Stimulated activated CD4-positive, alpha-beta T cell treated with anti-CD3 and anti-CD28 coated beads, Interleukin-2, amount 100 ng/mL, for 24 hours (primary cell): Measurements from ENCODE around the gene UBAC2.
A peak's percentile ranks its signal among the peaks of the same experiment; 100 is the strongest.

ENCODE experiments used
- DNase-seq, 2 donors: peaks; one replicate each; pipeline ENCODE4 v3.0.0-alpha.2; 2020

The UBAC2 gene, protein sequence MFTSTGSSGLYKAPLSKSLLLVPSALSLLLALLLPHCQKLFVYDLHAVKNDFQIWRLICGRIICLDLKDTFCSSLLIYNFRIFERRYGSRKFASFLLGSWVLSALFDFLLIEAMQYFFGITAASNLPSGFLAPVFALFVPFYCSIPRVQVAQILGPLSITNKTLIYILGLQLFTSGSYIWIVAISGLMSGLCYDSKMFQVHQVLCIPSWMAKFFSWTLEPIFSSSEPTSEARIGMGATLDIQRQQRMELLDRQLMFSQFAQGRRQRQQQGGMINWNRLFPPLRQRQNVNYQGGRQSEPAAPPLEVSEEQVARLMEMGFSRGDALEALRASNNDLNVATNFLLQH

DNA sequence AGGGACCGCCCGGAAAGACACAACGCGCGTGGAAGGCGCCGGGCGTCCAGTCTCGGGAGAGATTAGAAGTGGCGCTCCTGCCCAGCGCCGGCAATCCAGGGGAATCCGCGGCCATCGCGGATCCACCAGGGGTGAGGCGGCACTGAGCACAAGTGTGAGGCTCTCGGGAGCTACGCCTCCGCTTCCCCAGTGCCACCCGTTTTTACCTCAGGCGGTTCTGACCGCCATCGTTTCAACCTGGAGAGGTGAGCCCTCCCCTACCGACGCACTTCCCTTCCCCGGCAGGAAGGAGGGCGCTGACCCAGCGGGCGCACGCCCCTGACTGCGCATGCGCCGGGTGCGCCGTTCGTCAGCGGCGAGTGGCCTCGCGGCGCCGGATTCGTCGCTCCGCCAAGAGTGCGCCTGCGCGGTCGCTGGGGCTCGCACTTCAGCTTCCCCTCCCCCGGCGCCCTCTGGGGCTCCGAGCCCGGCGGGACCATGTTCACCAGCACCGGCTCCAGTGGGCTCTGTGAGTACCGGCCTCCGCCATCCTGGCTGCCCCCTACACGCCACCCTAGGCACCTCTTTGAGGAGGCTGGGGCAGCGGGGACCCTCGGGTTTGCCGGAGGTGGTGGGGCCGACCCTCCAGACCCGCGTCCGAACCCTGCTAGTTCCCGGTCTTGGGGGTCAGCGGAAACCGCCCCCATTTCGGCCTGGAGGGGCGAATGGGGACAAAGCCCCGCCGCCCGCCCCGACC, at the start of gene UBAC2:
Gene UBAC2, plus strand, starts transcription at position 423 of the 736 bp plus-strand sequence. Its CDS starts 55 bp downstream, at position 478.
- DNase-seq: peak; percentile 95 to 96

- peak in 1 of 2 donors; percentile 14 for DNase-seq
These were observed 49.1 kb upstream of the UBAC2 start for GRCh38 chr13:99151516-99151915.

DNA sequence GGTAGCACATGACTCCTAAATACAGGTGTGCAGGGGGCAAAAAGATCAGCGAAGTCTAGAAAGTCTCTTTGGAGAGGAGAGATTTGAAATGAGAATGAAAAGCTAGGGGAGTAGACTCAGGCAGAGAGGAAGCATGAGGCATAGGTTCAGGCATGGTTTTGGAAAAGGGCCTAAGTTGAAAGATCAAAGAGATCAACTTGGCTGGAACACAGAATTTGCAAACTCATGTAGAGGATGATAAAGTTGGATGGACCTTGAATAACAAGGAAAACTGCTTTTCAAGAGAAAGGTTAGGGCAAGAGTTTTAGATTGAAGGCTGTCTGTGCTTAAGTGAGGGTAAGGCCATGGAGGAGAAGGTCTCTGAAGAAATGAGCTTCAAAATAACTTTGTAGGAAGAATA, 47.4 kb upstream of the UBAC2 start:
- no peak for DNase-seq

DNA sequence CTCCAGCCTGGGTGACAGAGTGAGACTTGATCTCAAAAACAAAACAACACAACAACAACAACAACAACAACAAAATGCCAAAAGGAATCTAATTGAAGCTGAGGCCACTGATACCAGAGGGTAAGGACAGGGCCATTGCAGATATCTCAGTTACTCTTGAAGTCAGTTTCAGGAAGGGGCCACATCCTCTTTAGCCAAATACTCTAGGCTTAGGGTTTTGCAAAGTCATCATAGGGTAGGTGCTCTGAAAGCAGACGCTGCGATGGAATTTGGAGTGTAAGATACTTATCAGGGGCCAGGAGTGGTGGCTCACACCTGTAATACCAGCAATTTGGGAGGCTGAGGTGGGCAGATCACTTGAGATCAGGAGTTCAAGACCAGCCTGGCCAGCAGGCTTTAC, 46.6 kb upstream of the UBAC2 start:
- DNase-seq: no peak

GRCh38 chr13:99155821-99156220, 44.8 kb upstream of the UBAC2 start:
- no peak for DNase-seq

- DNase-seq: no peak
These were observed 43.6 kb upstream of the UBAC2 start for GRCh38 chr13:99157046-99157445.

DNA sequence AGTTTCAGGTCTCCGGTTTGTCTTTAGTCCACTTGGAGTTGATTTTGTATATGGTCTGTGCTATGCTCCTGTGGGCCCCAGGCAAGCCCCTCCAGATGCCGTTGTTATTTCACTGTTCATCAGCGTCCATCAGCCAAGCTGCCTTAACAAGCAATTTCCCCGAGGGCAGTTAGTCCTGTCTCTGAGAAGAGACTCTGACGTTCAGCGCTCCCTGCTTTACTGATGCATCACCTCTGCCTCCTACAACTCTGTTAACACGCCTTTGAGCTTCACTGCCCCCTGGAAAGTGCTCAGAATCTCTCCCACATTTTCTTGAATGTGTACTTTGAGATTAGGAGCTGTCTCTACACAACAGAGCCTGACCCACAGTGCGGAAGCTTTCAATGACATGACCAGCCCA, 41.8 kb upstream of the UBAC2 start:
- DNase-seq: no peak

GRCh38 chr13:99159331-99160061, 41.2 kb upstream of the UBAC2 start:
- no peak for DNase-seq

DNA sequence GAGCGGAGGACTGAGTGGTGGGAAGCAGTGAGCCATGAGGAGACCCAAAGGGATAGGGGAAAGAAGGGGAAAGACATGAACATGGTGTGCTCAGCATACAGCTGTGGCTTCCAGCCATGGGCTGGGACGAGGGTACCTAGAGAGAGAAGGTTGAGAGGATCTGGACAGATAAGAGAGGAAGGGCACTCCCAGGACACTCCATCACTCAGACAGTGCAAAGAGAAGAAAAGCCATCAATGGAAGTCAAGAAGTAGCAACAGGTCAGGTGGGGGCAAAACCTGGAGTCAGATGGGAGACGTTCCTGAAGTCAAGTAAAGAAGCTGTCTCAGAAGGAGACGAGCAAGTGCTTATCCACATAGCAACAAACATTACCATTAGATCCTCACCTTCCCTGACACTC, 40.2 kb upstream of the UBAC2 start:
- DNase-seq: no peak

GRCh38 chr13:99161512-99161911, 39.1 kb upstream of the UBAC2 start:
- no peak for DNase-seq

GRCh38 chr13:99162567-99163361, 37.9 kb upstream of the UBAC2 start:
- no peak for DNase-seq

DNA sequence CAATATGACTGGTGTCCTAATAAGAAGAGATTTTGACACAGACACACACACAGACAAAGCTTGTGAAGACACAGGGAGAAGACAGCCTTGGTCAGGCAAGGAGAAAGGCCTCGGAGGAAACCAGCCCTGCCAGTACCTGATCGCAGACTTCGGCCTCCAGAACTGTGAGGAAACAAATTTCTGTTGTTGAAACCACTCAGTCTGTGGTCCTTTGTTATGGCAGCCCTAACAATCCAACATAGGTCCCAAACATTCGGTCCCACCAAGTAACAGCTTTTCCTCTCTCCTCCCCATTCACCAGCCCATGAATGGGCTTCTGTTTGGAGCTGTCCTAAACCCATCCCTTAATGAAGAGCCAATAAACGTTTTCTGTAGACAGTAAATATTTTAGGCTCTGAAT, 36.4 kb upstream of the UBAC2 start:
- DNase-seq: no peak

DNA sequence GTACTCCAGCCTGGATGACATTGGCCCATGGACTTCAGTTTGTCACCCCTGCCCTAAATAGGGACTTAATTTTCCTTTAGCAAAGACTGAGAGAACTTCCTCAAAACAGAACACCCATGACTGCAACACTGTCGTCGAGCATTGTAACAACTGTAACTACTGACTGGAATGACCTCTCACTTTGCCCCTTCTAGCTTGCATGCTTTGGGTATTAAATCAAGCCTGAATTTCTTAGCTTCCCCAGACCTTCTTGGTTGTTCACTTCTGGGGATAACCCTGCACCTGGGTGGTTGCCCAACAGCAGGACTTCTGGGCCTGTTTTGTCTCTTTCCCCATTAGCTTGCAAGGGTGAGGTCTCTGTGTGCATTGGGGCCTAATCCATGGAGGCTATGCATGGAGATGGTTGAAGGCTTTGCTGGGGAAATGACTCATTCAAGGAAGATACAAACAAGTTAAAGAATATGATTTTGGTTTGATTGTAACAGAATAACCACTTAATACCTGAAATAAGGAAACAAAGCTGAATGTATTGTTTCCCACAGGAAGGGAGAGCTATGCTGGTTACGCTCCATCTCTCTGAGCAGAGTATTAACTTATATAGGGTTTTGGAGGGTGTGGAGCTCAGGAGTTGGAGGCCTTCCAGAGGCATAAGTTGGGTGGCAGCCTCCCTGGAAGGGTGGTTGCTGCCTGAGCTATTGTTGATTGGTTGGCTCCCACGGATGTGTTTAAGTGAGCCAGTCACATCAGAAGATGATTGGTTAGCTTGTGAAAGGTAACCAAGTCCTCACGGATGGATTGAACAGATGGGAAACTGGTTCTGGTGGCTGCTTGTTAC, 34.7 kb upstream of the UBAC2 start:
- no peak for DNase-seq

- DNase-seq: no peak
These were observed 27.7 kb upstream of the UBAC2 start for GRCh38 chr13:99172951-99173350.

- DNase-seq: no peak
These were observed 27.0 kb upstream of the UBAC2 start for GRCh38 chr13:99173606-99174005.

- no peak for DNase-seq
These were observed 26.0 kb upstream of the UBAC2 start for GRCh38 chr13:99174533-99175100.

- peak; percentile 78 to 82 for DNase-seq
These were observed 24.1 kb upstream of the UBAC2 start for GRCh38 chr13:99176309-99177276.

GRCh38 chr13:99178636-99179035, 22.0 kb upstream of the UBAC2 start:
- no peak for DNase-seq

DNA sequence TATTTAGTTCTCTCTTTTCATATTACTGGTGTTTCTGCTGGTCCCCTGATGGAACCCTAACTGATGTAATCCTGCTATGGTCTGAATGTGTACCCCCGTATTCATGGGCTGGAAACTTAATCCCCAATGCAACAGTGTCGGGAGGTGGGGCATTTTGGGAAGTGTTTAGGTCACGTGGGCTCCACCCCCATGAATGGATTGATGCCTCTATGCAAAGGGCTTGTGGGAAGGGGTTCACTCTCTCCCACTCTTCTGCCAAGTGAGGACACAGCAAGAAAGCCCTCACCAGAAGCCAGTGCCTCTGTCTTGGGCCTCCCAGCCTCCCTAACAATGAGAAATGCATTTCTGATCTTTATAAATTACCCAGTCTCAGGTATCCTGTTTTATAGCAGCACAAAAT, 21.2 kb upstream of the UBAC2 start:
- DNase-seq: no peak

DNA sequence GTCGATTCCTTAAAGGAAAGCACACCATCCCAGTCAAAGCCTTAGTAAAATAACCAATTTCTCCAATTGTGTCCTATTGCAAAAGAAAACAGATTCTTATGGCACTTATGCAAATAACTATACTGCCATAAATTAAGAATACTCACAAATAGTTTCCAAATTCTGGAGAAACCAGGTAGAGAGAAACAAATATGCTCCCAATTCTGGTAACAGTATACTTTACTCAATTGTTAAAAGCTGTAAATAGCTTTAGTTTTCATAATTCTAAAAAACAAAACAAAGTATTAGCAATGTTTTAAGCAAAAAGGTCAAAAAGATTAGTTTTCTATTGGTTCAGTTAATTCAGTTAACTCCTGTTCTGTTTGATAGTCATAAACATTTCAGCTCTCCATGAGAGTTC, 18.2 kb upstream of the UBAC2 start:
- DNase-seq: no peak
